PFSK-1 (cell line): ENCODE results near the gene PIGQ.

ENCODE experiments used
- FOXP2 ChIP-seq: optimal IDR thresholded peaks from 2 replicates; pipeline ENCODE3; 2011; ENCODE audit warnings: borderline replicate concordance, control low read depth, inconsistent platforms; ENCODE audit not compliant: insufficient read depth; ENCODE audit errors: extremely low read length, extremely low read depth
- POLR2AphosphoS5 ChIP-seq: IDR thresholded peaks from 2 replicates; pipeline ENCODE4 v1.6.1; 2012; ENCODE audit warnings: low read depth, mild to moderate bottlenecking, control low read depth, low read length, moderate library complexity
- REST ChIP-seq, 2 experiments: IDR thresholded peaks; 2 replicates each; pipeline versions ENCODE4 v1.6.1 to v1.8.0; 2011 to 2012; ENCODE audit warnings: low read depth in 2 of 2, low read length in 2 of 2, control low read depth in 1 of 2, inconsistent platforms in 1 of 2, mild to moderate bottlenecking in 1 of 2, moderate library complexity in 1 of 2; ENCODE audit not compliant: insufficient read depth in 1 of 2
- SIN3A ChIP-seq: IDR thresholded peaks from 2 replicates; pipeline ENCODE4 v1.6.1; 2012; ENCODE audit warnings: mild to moderate bottlenecking, low read length, moderate library complexity, borderline replicate concordance; ENCODE audit not compliant: insufficient read depth
- TAF1 ChIP-seq: IDR thresholded peaks from 2 replicates; pipeline ENCODE4 v1.6.1; 2012; ENCODE audit warnings: low read length, control low read depth, borderline replicate concordance; ENCODE audit not compliant: insufficient read depth

Gene PIGQ

GRCh38 chr16:574021-574760, 4.4 kb downstream of the PIGQ start:
- TF ChIP-seq SIN3A (no peak), TAF1 (no peak), REST (IDR thresholded peaks at IDR 0.05; ENCODE audit: insufficient read depth in 1 of 2, low read depth in 2 of 2, low read length in 2 of 2) (no peak), FOXP2 (no peak), POLR2AphosphoS5 (no peak)

- TF ChIP-seq REST (IDR thresholded peaks at IDR 0.05; ENCODE audit: insufficient read depth in 1 of 2, low read depth in 2 of 2, low read length in 2 of 2) (no peak), POLR2AphosphoS5 (no peak), SIN3A (no peak), TAF1 (no peak), FOXP2 (no peak)
Measured at GRCh38 chr16:575354-576196, 5.8 kb downstream of the PIGQ start.

DNA sequence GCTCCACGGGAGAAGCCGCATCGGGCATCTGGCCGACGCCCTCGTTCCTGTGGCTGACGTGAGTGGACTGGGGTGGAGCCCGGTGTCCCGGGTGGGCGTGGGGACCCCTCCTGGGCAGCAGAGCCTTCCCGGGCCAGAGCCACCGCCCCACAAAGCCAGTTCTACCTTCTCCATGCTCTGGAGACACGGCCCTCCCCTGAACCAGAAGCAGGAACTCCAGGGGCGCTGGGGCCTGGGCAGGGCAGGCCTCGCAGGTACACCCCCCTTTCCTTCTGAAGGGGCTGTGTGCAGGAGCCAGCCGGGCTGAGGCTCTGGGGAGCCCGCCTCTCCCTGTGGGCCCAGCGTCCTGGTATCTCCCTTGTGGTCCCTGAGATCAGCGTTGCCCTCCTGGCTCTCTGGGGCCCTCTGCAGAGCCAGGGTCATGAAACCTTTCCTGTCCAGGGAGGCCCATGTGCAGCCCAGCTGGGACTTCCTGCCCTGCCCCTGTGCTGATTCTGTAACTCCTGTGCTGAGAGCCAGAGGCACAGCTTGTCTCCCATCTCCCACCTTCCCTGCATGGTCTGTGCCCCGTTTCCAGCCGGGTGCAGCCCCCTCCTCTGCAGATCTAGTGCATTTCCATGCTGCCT, 6.5 kb downstream of the PIGQ start:
- TF ChIP-seq REST (IDR thresholded peaks at IDR 0.05; ENCODE audit: insufficient read depth in 1 of 2, low read depth in 2 of 2, low read length in 2 of 2): no peak
- no peak for TF ChIP-seq SIN3A
- no peak for TF ChIP-seq TAF1
- no peak for TF ChIP-seq FOXP2

DNA sequence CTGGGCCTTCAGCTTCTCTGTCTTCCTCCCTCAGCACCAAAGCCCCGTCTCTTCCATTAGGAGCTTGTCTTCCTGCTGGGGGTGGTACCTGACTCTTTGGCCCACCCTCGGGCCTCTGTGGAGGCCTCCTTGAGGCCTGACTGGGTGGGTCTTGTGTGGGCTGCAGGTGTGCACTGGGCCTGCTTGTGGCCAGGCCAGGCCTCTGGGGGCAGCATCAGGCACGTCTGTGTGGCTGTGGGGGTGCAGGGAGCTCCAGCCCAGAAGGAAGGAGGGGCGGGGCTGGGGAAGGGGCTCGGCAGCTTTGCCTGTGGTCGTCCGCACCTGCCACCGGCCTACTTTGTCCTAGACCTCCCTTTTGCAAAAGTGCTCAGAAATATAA, 7.0 kb downstream of the PIGQ start:
- TF ChIP-seq TAF1 (no peak), SIN3A (no peak), FOXP2 (no peak), POLR2AphosphoS5 (no peak), REST (IDR thresholded peaks at IDR 0.05; ENCODE audit: insufficient read depth in 1 of 2, low read depth in 2 of 2, low read length in 2 of 2) (no peak)
